GM18861 (cell line): Measurements from ENCODE around the gene AGBL2.
A peak's percentile ranks its signal among the peaks of the same experiment; 100 is the strongest.
"Not testable (repeated sequence)": the region's sequence is repeated elsewhere in the genome, so short reads cannot be mapped to it uniquely, and the experiment has no call there.

Experiments used
- ATAC-seq: cut with Tn5 transposase; IDR thresholded peaks from one replicate; pipeline ENCODE4 v1.9.1; 2021; ENCODE audit not compliant: unreplicated experiment

Gene AGBL2

GRCh38 chr11:47636331-47636730 is 78.8 kb downstream of the AGBL2 start:
- not testable (repeated sequence) for ATAC-seq

GRCh38 chr11:47631473-47631872 is 83.7 kb downstream of the AGBL2 start:
- no peak for ATAC-seq

DNA sequence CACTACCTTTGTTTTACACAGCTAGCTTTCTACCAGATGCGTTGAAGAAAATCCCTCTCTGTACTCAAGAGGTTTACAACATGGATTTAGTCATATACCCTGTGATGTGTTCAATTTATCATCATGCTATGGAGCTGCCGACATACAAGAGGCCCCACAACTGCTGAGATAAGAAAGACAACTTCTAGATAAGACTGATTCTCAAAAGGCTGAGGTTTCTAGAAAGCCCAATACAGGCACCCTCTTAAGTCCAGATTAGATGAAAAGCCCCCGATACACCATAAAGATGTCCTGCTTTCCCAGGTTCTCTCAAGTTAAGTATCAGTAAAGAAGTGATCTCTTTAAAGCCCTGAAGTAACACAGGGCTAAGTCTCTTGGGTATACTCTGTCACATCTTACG is 87.1 kb downstream of the AGBL2 start:
- ATAC-seq, result no peak

- no peak for ATAC-seq
Measured at GRCh38 chr11:47626234-47626633, 88.9 kb downstream of the AGBL2 start.

- ATAC-seq, result no peak
Measured at GRCh38 chr11:47620836-47621378, 94.3 kb downstream of the AGBL2 start.

- no peak for ATAC-seq
Measured at GRCh38 chr11:47617417-47617809, 97.8 kb downstream of the AGBL2 start.

- ATAC-seq, result no peak
Measured at GRCh38 chr11:47616726-47617416, 98.3 kb downstream of the AGBL2 start.

GRCh38 chr11:47615249-47615648 is 99.9 kb downstream of the AGBL2 start:
- ATAC-seq, result no peak

DNA sequence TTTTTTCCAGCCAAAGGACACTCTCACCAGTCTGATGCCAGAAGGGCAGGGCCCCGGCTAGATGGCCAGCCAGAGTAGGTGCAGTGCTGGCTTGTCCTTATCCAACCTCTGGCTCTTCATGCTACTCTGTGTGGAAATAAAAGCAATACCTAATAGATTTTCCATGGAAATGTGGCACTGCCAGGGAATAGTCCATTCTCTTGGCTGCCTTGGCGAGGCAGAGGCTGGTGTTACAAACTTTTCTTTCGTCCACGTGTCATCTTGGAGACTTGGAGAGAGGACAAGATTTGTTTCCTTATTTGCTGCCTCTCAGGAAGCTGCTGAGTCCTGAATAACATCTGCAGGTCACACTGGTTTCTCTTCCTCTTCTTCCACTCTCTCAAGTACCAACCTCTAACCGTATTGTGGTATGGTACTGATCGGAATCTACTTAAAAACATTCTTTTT is 103.8 kb downstream of the AGBL2 start:
- ATAC-seq, result peak; percentile 87

DNA sequence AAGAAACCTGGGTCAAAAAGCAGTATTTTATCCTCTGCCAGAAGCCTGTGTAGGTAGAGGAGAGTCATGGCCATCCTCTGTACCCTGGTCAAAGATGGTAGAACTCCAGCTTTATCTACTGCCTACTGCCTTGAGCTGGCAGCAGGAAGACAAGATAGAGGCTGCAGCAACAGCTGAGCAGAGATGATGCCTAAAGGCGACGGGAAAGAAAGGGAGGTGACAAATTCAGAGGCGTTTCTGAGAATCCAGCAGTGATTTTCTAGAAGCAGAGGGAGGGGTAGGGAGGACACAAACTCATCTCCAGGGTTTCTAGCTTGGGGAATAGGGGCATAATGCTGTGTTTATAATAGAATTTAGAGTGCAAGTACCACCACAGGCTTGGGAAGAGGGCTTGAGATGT is 105.5 kb downstream of the AGBL2 start:
- ATAC-seq, result no peak
